Ishikawa (cell line): ENCODE data around the gene TOX2.

ENCODE experiments used
- RAD21 ChIP-seq: IDR thresholded peaks from 2 replicates; pipeline ENCODE4 v1.6.1; 2012; ENCODE audit warnings: low read depth
- TCF12 ChIP-seq: IDR thresholded peaks from 2 replicates; pipeline ENCODE4 v1.6.1; 2012; ENCODE audit warnings: low read depth
- ZBTB7A ChIP-seq: IDR thresholded peaks from 2 replicates; pipeline ENCODE4 v1.6.1; 2012; ENCODE audit warnings: low read depth
- TF ChIP-seq, protein P1 (sequence below): IDR thresholded peaks from 2 replicates; pipeline ENCODE4 v1.6.1; 2012; ENCODE audit warnings: low read depth, mild to moderate bottlenecking

DNA sequence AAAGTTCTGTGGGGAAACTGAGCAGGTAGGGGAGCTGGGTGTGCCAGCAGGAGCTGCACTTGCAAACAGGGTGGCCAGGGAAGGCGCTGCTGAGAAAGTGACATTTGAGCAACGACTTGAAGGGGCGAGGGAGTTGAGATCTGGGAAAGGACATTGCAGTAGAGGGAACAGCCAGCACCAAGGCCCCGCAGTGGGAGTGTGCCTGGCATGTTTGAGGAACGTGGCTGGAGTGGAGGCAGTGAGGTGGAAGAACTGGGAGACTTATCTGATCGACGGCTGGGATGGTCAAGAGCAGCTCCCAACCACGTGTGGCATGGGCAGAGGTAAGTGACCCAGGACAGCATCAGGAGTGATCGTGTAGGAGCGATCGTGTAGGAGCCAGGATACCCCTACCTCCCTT is 77.3 kb downstream of the TOX2 start:
- TF ChIP-seq ZBTB7A (no peak), RAD21 (no peak), TCF12 (no peak)
- TF ChIP-seq, protein P1, sequence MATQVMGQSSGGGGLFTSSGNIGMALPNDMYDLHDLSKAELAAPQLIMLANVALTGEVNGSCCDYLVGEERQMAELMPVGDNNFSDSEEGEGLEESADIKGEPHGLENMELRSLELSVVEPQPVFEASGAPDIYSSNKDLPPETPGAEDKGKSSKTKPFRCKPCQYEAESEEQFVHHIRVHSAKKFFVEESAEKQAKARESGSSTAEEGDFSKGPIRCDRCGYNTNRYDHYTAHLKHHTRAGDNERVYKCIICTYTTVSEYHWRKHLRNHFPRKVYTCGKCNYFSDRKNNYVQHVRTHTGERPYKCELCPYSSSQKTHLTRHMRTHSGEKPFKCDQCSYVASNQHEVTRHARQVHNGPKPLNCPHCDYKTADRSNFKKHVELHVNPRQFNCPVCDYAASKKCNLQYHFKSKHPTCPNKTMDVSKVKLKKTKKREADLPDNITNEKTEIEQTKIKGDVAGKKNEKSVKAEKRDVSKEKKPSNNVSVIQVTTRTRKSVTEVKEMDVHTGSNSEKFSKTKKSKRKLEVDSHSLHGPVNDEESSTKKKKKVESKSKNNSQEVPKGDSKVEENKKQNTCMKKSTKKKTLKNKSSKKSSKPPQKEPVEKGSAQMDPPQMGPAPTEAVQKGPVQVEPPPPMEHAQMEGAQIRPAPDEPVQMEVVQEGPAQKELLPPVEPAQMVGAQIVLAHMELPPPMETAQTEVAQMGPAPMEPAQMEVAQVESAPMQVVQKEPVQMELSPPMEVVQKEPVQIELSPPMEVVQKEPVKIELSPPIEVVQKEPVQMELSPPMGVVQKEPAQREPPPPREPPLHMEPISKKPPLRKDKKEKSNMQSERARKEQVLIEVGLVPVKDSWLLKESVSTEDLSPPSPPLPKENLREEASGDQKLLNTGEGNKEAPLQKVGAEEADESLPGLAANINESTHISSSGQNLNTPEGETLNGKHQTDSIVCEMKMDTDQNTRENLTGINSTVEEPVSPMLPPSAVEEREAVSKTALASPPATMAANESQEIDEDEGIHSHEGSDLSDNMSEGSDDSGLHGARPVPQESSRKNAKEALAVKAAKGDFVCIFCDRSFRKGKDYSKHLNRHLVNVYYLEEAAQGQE = no peak
